HFFc6 (cell line): ENCODE measurements around the gene TMED3. TPM values are rescaled to one million over a fixed set of nuclear protein-coding genes. Genes with fewer than 3 reads are reported as not detected.

Experiments used
- DNase-seq: peaks from one replicate; pipeline ENCODE4 v3.0.0-alpha.2; 2018
- H3K27ac Mint-ChIP-seq: 2 replicates; pipeline ENCODE4 v1.8.0; 2020; ENCODE audit warnings: mild to moderate bottlenecking, mixed read lengths
- H3K27me3 Mint-ChIP-seq: 2 replicates; pipeline ENCODE4 v1.8.0; 2021; ENCODE audit warnings: mild to moderate bottlenecking, moderate library complexity, mixed read lengths; ENCODE audit not compliant: insufficient read depth
- H3K36me3 Mint-ChIP-seq: 2 replicates; pipeline ENCODE4 v1.8.0; 2021; ENCODE audit warnings: low read depth, mixed read lengths
- H3K4me1 Mint-ChIP-seq: 2 replicates; pipeline ENCODE4 v1.8.0; 2020; ENCODE audit warnings: low read depth, mixed read lengths
- H3K4me3 Mint-ChIP-seq: 2 replicates; pipeline ENCODE4 v1.8.0; 2020; ENCODE audit warnings: mild to moderate bottlenecking, moderate library complexity, mixed read lengths
- H3K9me3 Mint-ChIP-seq: 2 replicates; pipeline ENCODE4 v1.8.0; 2020; ENCODE audit warnings: mild to moderate bottlenecking, mixed read lengths
- long read RNA-seq: library from polyadenylated mRNA; unstranded; transcript quantifications from one replicate; pipeline ENCODE4 v2.0.0, GENCODE V29; 2019
- total RNA-seq, 6 experiments: library from RNA; stranded (reverse); fragmentation: NEBNext Ultra II Directional; extraction: Animal tissue kit (Norgen Biotek cat#: 25700); gene quantifications; 2 replicates in 1 of 6; 3 replicates in 5 of 6; pipeline ENCODE4 v1.2.3, GENCODE V29; 2021
- TF ChIP-seq, protein P1 (sequence below): fragments of 200-600 bp; sonication (generic); IDR thresholded peaks from 2 replicates; pipeline ENCODE4 v1.5.0; 2021; ENCODE audit warnings: antibody characterized with exemption, mild to moderate bottlenecking

TMED3 gene
- 100 to 1,000 TPM; 135 to 176 (median 154) TPM for total RNA-seq
- long read RNA-seq, transcript TMED3-201 (3 exons, 1,475 nt): major isoform, 296 of 316 reads
- long read RNA-seq, partial matches to known transcripts: 15 of 316 reads
- long read RNA-seq, other reads (novel, unspliced or antisense): 2 of 316 reads

DNA sequence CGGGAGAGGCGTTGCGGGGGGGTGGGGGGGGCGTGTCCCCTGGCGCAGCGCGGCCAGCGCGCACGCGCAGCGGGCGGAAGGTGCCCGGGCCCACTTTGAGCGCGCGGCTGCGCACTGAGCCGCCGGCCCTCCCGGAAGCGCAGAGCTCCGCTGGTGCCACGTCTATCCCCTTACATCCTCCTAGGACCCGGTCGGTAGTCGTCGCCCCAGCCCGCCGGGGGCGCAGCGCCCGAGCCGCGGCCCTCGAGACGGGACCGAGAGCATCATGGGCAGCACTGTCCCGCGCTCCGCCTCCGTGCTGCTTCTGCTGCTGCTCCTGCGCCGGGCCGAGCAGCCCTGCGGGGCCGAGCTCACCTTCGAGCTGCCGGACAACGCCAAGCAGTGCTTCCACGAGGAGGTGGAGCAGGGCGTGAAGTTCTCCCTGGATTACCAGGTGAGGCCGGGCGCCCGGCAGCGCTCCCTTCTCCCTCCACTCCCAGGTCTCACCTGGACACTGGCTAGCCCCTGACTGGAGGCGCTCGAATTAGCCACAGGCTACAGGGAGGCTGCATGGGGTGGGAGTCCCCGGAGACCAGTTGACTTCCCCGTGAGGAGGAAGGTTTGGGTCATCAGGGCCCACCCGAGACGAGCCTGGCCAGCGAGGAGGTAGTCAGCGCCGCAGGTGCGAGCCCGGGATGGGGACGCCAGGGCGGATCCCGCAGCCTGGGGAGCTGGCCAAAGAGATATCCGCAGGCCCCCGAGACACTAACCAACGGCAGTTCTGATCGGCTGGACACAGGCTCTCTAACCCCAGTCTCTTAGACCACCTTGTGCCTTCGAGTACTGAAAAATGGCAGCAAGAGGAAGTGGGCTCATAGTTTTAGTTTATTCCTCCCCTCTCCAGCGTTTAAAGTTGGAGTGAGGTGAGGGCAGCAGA, at the start of gene TMED3:
Gene TMED3, plus strand, starts transcription at position 128 of the 916 bp plus-strand sequence. Its CDS starts 138 bp downstream, at position 266.
- Mint-ChIP-seq H3K4me1 (peaks cover 29% of the 10 kb centered on the region), H3K27ac (peak within 1 kb of the TSS; percentile 38), H3K27me3 (peaks cover 9% of the 10 kb centered on the region; the same call in 1 of the 2 replicates), H3K9me3 (no peaks in the 10 kb centered on the region), H3K4me3 (peak within 1 kb of the TSS; percentile 90), H3K36me3 (peaks cover 40% of the 10 kb centered on the region)
- peak; percentile 82 for DNase-seq
- TF ChIP-seq, protein P1, sequence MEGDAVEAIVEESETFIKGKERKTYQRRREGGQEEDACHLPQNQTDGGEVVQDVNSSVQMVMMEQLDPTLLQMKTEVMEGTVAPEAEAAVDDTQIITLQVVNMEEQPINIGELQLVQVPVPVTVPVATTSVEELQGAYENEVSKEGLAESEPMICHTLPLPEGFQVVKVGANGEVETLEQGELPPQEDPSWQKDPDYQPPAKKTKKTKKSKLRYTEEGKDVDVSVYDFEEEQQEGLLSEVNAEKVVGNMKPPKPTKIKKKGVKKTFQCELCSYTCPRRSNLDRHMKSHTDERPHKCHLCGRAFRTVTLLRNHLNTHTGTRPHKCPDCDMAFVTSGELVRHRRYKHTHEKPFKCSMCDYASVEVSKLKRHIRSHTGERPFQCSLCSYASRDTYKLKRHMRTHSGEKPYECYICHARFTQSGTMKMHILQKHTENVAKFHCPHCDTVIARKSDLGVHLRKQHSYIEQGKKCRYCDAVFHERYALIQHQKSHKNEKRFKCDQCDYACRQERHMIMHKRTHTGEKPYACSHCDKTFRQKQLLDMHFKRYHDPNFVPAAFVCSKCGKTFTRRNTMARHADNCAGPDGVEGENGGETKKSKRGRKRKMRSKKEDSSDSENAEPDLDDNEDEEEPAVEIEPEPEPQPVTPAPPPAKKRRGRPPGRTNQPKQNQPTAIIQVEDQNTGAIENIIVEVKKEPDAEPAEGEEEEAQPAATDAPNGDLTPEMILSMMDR: peak; percentile 61

DNA sequence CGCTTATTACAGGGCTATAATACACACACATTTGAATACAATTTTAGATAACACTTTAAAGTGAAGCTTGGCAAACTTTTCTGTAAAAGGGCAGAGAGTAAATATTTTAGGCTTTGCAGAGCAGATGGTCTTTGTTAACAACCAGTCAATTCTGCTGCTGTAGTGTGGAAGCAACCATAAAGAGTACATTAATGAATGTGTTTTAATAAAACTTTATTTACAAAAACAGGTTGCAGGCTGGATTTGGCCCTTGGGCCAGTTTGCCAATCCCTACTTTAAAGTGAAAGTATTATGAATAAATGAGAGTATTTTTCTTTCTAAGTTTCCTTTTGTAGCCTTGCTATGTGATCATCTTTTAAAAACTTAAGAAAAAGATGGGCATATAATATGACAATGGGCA, 49.1 kb upstream of the TMED3 start:
- Mint-ChIP-seq H3K4me3 (no peak overlapping the region), H3K36me3 (no peaks in the 10 kb centered on the region; the same call in 1 of the 2 replicates), H3K27ac (no peak overlapping the region), H3K4me1 (no peaks in the 10 kb centered on the region), H3K9me3 (no peaks in the 10 kb centered on the region; the same call in 1 of the 2 replicates), H3K27me3 (no peaks in the 10 kb centered on the region; the same call in 1 of the 2 replicates)
- no peak for DNase-seq
- TF ChIP-seq, protein P1: no peak

DNA sequence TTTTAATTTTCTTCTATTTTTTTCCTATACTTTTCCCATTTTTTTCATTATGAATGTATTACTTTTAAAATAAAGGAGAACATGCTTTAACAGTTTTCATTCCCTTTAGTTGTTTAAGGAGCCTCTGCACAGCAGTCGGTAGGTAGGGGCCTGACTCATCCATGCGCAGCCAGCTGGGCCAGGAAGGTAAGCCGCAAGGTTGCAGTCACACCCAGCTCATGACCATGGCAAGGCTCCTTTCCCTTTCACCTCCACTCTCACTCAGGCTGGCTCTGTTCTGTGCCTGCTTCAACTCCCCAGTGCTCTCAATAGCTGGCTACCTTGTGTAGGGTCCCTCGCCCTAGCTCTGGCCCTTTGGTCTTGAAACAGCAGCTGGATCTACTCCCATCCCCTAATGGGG, 45.7 kb upstream of the TMED3 start:
- Mint-ChIP-seq H3K36me3 (no peaks in the 10 kb centered on the region), H3K27me3 (peaks cover 4% of the 10 kb centered on the region; the same call in 1 of the 2 replicates)
- DNase-seq: no peak

DNA sequence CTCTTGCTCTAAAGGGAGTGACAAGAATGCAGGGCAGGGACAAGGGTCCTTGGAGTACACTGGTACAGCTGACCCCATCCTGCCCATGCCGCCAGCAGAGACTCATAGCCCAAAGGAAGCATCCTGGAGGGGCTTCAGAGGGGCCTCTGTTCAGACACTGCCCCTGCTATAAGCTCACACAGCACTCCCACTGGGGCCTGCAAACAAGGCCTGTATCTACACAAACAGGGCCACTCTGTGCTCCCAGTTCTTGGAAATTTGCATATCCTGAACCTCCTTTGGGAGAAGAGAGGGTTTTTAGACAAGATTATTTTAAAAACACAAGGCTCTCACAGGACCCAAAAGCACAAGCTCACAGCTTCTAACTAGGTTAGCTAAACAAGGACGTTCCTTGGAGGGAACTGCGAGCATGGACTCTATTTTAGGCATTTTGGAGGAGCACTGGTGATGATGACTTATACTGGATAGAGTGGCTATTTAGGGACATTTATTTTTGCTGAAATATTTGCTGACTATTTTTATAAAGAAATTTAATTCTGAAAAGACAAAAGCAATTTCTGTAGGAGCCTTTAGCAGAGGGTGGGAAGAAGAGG, 44.8 kb upstream of the TMED3 start:
- H3K27me3 Mint-ChIP-seq: peaks cover 4% of the 10 kb centered on the region; the same call in 1 of the 2 replicates
- no peak overlapping the region for H3K27ac Mint-ChIP-seq
- TF ChIP-seq, protein P1: no peak
- no peak for DNase-seq
- H3K36me3 Mint-ChIP-seq: no peaks in the 10 kb centered on the region
- no peaks in the 10 kb centered on the region for H3K9me3 Mint-ChIP-seq
- H3K4me3 Mint-ChIP-seq: no peak overlapping the region
- no peaks in the 10 kb centered on the region for H3K4me1 Mint-ChIP-seq

More for the DNA sequence above, 45.7 kb upstream of the TMED3 start:
- TF ChIP-seq, protein P1: no peak
- no peak overlapping the region for H3K4me3 Mint-ChIP-seq
- no peaks in the 10 kb centered on the region for H3K4me1 Mint-ChIP-seq
- no peaks in the 10 kb centered on the region for H3K9me3 Mint-ChIP-seq
- no peak overlapping the region for H3K27ac Mint-ChIP-seq

DNA sequence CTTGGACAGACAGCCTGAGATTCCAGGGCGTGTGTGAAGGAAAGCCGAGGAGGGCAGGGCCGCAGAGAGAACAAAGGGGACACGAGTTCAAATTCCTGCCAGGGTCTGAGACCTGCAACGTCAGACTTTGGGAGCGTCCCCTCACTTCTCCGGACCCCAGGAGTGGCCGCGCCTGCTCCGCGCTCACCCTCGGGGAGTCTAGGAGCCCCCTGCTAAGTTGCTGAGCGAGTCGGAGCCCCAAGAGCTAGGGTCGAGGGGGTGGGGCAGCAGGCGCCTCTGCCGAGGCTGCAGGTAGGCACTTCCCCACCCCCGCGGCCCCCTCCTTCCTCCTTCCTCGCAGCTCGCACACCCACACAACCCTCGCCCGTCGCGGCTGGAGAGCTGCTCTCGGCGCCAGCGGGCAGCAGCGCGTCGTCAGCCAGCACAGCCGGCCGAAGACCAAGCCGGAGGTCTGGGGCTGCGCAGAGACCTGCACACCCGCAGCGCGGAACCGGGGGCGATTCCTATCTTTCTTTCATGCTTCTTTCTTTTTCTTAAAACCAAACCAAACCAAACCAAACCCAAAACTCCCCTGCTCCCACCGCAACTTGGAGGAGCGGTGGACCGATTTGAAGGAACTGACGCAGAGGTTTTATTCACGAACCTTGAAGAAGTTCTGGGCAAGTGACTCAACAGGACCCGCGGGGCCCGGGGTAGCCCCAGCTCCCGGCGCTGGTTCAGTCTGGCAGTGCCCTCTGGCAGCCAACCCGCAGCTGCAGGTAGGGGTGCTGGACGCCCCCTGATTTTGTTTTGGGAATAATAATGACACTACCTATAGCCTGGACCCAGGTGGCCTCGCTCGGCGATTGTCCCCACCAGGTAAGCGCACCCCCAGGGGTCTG, 28.3 kb upstream of the TMED3 start, which contains the start of gene ANKRD34C:
Gene ANKRD34C, plus strand, starts transcription at position 352 of the 881 bp plus-strand sequence. CDS start 10,563 bp downstream, outside the sequence.
- no peaks in the 10 kb centered on the region for H3K36me3 Mint-ChIP-seq
- H3K4me1 Mint-ChIP-seq: no peaks in the 10 kb centered on the region

More for the DNA sequence above, 28.3 kb upstream of the TMED3 start, which contains the start of gene ANKRD34C:
- Mint-ChIP-seq H3K27ac (no peak within 1 kb of the TSS), H3K4me3 (no peak within 1 kb of the TSS), H3K9me3 (no peaks in the 10 kb centered on the region), H3K27me3 (peaks cover 22% of the 10 kb centered on the region)
- no peak for DNase-seq
- TF ChIP-seq, protein P1: no peak
